Measurements from ENCODE around the gene SLC43A1. TPM values are rescaled to one million over a fixed set of nuclear protein-coding genes. Genes with fewer than 3 reads are reported as not detected.

Gene SLC43A1
- polyA plus RNA-seq, 1 experiment, result 14.6 TPM

DNA sequence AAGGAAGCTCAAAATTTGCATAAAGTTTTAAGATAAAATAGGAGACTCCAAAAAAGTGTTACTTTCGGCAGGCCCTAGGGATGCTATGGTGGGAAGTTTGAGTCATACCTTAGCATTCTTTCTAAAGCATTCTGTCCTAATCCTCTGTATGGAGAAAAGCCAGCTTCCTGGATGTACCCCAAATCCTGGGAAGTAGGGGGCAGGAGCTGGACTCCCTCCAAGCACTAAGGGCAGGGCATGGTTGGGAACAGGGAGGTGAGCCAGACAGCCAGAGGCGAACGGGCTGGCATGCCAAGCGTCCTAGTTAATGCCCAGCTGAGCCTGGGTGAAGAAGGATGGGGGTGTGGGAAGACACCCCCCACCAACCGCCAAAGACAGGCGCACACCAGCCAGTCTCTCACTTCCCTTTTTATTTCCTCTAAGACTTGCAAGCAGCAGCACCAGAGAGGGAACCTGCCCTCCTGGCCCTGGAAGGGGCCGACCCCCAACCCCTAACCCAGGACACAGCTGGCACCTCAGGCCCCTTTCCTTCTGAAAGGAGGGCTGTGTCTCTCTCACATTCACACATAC lies 31.3 kb downstream of the SLC43A1 start:
- no peak for DNase-seq (ENCODE audit: low read depth, low spot score)

DNA sequence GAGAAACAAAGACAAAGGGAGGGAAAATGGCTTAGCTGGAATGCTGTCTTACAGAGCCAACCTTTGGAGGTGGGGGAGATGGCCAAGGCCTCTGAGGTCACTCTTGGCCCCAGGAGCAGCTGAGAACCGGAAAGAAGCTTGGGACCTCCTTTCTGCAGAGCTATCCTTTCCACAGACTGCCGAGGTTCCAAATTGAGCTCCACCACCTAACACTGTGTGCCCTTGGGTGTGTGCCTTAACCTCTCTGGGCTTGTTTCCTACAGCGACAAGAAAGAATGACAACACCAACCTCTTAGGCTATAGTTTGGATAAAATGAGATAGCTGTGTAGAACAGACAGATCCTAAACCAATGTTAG lies 32.0 kb downstream of the SLC43A1 start:
- TF ChIP-seq, protein P1, sequence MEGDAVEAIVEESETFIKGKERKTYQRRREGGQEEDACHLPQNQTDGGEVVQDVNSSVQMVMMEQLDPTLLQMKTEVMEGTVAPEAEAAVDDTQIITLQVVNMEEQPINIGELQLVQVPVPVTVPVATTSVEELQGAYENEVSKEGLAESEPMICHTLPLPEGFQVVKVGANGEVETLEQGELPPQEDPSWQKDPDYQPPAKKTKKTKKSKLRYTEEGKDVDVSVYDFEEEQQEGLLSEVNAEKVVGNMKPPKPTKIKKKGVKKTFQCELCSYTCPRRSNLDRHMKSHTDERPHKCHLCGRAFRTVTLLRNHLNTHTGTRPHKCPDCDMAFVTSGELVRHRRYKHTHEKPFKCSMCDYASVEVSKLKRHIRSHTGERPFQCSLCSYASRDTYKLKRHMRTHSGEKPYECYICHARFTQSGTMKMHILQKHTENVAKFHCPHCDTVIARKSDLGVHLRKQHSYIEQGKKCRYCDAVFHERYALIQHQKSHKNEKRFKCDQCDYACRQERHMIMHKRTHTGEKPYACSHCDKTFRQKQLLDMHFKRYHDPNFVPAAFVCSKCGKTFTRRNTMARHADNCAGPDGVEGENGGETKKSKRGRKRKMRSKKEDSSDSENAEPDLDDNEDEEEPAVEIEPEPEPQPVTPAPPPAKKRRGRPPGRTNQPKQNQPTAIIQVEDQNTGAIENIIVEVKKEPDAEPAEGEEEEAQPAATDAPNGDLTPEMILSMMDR (IDR thresholded peaks at IDR 0.05; ENCODE audit: low read depth, low read length), result no peak

More for the DNA sequence above, 31.3 kb downstream of the SLC43A1 start:
- H3K4me3 ChIP-seq (ENCODE audit: low read depth, low read length), result no peak overlapping the region
- H3K27ac ChIP-seq (ENCODE audit: low read depth, low read length), result no peak overlapping the region
- TF ChIP-seq, protein P1 (IDR thresholded peaks at IDR 0.05; ENCODE audit: low read depth, low read length), result no peak
- H3K27me3 ChIP-seq (ENCODE audit: control insufficient read depth, insufficient read depth, low read length), result peaks cover 22% of the 10 kb centered on the region
- H3K9me3 ChIP-seq (ENCODE audit: control insufficient read depth, insufficient read depth, low read length), result no peaks in the 10 kb centered on the region
- POLR2A ChIA-PET, result interaction anchor here (0.5 kb wide), 1 partner anchor 171 kb away, joined by 4 read pairs; no protein-coding TSS in a partner anchor
- CTCF ChIA-PET, result interaction anchor here (0.7 to 9.9 kb wide), 11 partner anchors 9 to 160 kb away, joined by 3 to 115 read pairs (median 11); partner anchors contain the start of gene RTN4RL2

DNA sequence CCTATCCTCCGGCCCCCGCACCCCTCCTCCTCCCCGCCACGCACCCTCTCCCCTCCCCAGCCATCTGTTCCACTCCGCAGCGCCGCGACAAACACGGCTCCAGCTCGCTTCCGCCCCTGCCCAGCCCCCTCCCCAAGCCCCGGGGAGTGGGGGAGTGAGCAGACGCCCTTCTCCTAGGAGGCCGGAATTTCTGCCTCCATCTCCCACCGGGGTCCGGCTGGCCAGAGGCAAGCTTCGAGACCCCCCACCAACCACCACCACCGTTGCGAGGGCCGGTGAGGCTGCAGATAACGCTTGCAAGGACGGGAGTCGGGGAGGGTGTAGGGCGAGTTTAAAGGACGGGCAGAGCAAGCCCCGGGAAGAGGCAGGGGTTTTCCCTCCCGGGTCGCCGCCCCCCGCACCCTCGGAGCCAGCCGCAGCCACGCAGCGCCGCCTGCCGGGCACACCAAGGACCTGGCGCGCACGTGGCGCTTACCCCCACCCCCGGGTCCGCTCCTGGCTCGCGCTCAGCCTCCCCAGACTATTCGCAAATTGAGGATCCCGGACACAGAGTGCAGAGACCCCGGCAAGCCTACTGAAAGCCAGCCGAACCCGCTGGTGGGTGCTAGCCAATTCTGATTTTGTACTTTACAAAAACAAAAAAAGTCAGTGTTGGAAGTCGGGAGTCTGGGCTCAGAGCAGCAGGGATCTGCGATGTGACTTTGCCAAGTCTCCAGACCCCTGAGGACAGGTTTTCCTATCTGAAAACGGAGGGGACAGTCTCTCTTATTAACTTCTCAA lies 32.5 kb downstream of the SLC43A1 start:
- Histone ChIP-seq H3K27me3 (ENCODE audit: control insufficient read depth, insufficient read depth, low read length) (peaks cover 24% of the 10 kb centered on the region), H3K4me3 (ENCODE audit: low read depth, low read length) (peak overlapping the region; percentile 54), H3K9me3 (ENCODE audit: control insufficient read depth, insufficient read depth, low read length) (no peaks in the 10 kb centered on the region), H3K27ac (ENCODE audit: low read depth, low read length) (no peak overlapping the region)
- ChIA-PET POLR2A (interaction anchor here (1.0 kb wide), 1 partner anchor 8 kb away, joined by 6 read pairs; no protein-coding TSS in a partner anchor), CTCF (interaction anchor here (0.6 to 9.9 kb wide), 20 partner anchors 9 to 180 kb away, joined by 3 to 115 read pairs (median 4); partner anchors contain the start of gene RTN4RL2)
- no peak for DNase-seq (ENCODE audit: low read depth, low spot score)
- TF ChIP-seq, protein P1 (IDR thresholded peaks at IDR 0.05; ENCODE audit: low read depth, low read length), result peak; percentile 69

More for the DNA sequence above, 32.0 kb downstream of the SLC43A1 start:
- ChIA-PET POLR2A (interaction anchor here (0.5 to 1.0 kb wide), 2 partner anchors 9 to 172 kb away, joined by 4 to 6 read pairs; no protein-coding TSS in a partner anchor), CTCF (interaction anchor here (0.7 to 9.9 kb wide), 13 partner anchors 10 to 179 kb away, joined by 3 to 115 read pairs (median 5); partner anchors contain the start of gene RTN4RL2)
- Histone ChIP-seq H3K9me3 (ENCODE audit: control insufficient read depth, insufficient read depth, low read length) (no peaks in the 10 kb centered on the region), H3K4me3 (ENCODE audit: low read depth, low read length) (no peak overlapping the region), H3K27me3 (ENCODE audit: control insufficient read depth, insufficient read depth, low read length) (peaks cover 22% of the 10 kb centered on the region), H3K27ac (ENCODE audit: low read depth, low read length) (no peak overlapping the region)
- DNase-seq (ENCODE audit: low read depth, low spot score), result no peak

DNA sequence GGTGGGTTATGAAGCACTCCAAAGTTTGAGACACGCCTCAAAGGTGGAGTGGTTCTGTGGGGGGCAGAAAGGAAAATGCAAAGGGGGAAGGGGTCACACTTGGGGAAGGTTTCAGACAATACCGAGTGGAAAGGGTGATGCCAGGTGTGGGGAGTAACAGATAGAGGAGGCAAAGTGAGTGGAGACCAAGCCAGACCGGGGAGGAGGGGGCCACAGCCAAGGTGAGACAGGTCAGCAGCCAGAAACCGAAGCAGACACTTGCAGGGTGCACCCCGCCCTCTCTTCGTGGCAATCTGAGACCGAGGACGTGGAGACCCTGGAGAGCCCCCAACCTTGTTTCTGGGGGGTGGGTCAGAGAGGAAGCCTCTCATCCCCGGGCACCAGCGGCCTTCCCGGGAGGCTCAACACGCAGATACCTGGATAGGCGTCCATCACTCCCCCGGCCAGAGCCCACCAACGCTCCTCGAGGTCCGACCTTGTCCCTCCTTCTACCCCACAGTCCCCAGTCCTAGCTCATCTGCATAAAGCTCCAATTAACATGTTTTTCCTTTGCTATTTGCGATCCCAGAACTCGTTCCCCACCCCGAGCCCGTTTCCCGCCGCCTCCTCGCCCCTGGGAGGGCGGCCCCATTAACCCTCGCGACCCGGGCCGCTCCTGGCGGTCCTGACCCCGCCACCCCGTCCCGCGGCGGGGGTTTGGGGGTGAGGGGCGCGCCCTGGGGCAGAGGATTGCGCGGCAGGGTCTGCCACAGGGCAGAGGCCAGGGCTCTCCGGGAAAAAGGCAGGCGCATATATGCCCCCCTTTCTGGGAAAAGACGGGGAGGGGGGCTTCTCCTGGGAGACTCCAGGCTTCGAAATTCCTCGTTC lies 33.4 kb downstream of the SLC43A1 start:
- no peak overlapping the region for H3K27ac ChIP-seq (ENCODE audit: low read depth, low read length)
- peaks cover 27% of the 10 kb centered on the region for H3K27me3 ChIP-seq (ENCODE audit: control insufficient read depth, insufficient read depth, low read length)
- no peaks in the 10 kb centered on the region; the same call in 1 of the 2 replicates for H3K9me3 ChIP-seq (ENCODE audit: control insufficient read depth, insufficient read depth, low read length)
- peak overlapping the region; percentile 54 for H3K4me3 ChIP-seq (ENCODE audit: low read depth, low read length)
- CTCF ChIA-PET, result interaction anchor here (0.6 to 9.9 kb wide), 13 partner anchors 8 to 158 kb away, joined by 3 to 115 read pairs (median 4); partner anchors contain the start of gene RTN4RL2
- POLR2A ChIA-PET, result no interaction called here
- TF ChIP-seq, protein P1 (IDR thresholded peaks at IDR 0.05; ENCODE audit: low read depth, low read length), result no peak
- DNase-seq (ENCODE audit: low read depth, low spot score), result no peak

Measured in AG04450 (cell line).